ENCODE measurements around the gene EHHADH.

GRCh38 chr3:185199206-185199605, 54.6 kb downstream of the EHHADH start:
- TF ChIP-seq, protein P1, sequence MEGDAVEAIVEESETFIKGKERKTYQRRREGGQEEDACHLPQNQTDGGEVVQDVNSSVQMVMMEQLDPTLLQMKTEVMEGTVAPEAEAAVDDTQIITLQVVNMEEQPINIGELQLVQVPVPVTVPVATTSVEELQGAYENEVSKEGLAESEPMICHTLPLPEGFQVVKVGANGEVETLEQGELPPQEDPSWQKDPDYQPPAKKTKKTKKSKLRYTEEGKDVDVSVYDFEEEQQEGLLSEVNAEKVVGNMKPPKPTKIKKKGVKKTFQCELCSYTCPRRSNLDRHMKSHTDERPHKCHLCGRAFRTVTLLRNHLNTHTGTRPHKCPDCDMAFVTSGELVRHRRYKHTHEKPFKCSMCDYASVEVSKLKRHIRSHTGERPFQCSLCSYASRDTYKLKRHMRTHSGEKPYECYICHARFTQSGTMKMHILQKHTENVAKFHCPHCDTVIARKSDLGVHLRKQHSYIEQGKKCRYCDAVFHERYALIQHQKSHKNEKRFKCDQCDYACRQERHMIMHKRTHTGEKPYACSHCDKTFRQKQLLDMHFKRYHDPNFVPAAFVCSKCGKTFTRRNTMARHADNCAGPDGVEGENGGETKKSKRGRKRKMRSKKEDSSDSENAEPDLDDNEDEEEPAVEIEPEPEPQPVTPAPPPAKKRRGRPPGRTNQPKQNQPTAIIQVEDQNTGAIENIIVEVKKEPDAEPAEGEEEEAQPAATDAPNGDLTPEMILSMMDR (IDR thresholded peaks at IDR 0.05), result no peak
- TF ChIP-seq POLR2AphosphoS5 (IDR thresholded peaks at IDR 0.05; ENCODE audit: low read depth, low read length) (no peak), ELF1 (IDR thresholded peaks at IDR 0.05) (no peak), SMC3 (IDR thresholded peaks at IDR 0.05; ENCODE audit: low read depth, low read length) (no peak)
